Measurements from ENCODE around the gene PRR27.

PRR27 gene

GRCh38 chr4:70153937-70154336 lies at the start of gene PRR27:
Gene PRR27 (plus strand): TSS chr4:70154237. CDS start chr4:70154376, 139 bp downstream.
- no peak for DNase-seq (ENCODE audit: low read depth in 1 of 2, low spot score in 1 of 2)

GRCh38 chr4:70110917-70111316 lies 43.1 kb upstream of the PRR27 start:
- no peak for DNase-seq (ENCODE audit: low read depth in 1 of 2, low spot score in 1 of 2)

GRCh38 chr4:70113656-70114055 lies 40.4 kb upstream of the PRR27 start:
- DNase-seq (ENCODE audit: low read depth in 1 of 2, low spot score in 1 of 2) = no peak

GRCh38 chr4:70114096-70114495 lies 39.9 kb upstream of the PRR27 start:
- no peak for DNase-seq (ENCODE audit: low read depth in 1 of 2, low spot score in 1 of 2)

- DNase-seq (ENCODE audit: low read depth in 1 of 2, low spot score in 1 of 2) = no peak
Observed at GRCh38 chr4:70120323-70120722, 33.7 kb upstream of the PRR27 start.

GRCh38 chr4:70133473-70133872 lies 20.6 kb upstream of the PRR27 start:
- DNase-seq (ENCODE audit: low read depth in 1 of 2, low spot score in 1 of 2) = no peak

GRCh38 chr4:70138751-70139150 lies 15.3 kb upstream of the PRR27 start:
- no peak for DNase-seq (ENCODE audit: low read depth in 1 of 2, low spot score in 1 of 2)

- DNase-seq (ENCODE audit: low read depth in 1 of 2, low spot score in 1 of 2) = no peak
Observed at GRCh38 chr4:70151271-70151670, 2.8 kb upstream of the PRR27 start.

GRCh38 chr4:70152088-70152487 lies 1.9 kb upstream of the PRR27 start:
- DNase-seq (ENCODE audit: low read depth in 1 of 2, low spot score in 1 of 2) = no peak

- no peak for DNase-seq (ENCODE audit: low read depth in 1 of 2, low spot score in 1 of 2)
Observed at GRCh38 chr4:70158576-70158975, 4.5 kb downstream of the PRR27 start.

GRCh38 chr4:70177090-70177489 lies 23.1 kb downstream of the PRR27 start:
- no peak for DNase-seq (ENCODE audit: low read depth in 1 of 2, low spot score in 1 of 2)

- DNase-seq (ENCODE audit: low read depth in 1 of 2, low spot score in 1 of 2) = no peak
Observed at GRCh38 chr4:70178075-70178660, 24.1 kb downstream of the PRR27 start.

GRCh38 chr4:70179811-70180210 lies 25.8 kb downstream of the PRR27 start:
- no peak for DNase-seq (ENCODE audit: low read depth in 1 of 2, low spot score in 1 of 2)

- no peak for DNase-seq (ENCODE audit: low read depth in 1 of 2, low spot score in 1 of 2)
Observed at GRCh38 chr4:70181864-70182263, 27.8 kb downstream of the PRR27 start.

GRCh38 chr4:70182517-70183167 lies 28.6 kb downstream of the PRR27 start:
- DNase-seq (ENCODE audit: low read depth in 1 of 2, low spot score in 1 of 2) = no peak

GRCh38 chr4:70183168-70183939 lies 29.3 kb downstream of the PRR27 start:
- DNase-seq (ENCODE audit: low read depth in 1 of 2, low spot score in 1 of 2) = peak in 1 of 2 donors; percentile 1

GRCh38 chr4:70183940-70184246 lies 29.9 kb downstream of the PRR27 start:
- no peak for DNase-seq (ENCODE audit: low read depth in 1 of 2, low spot score in 1 of 2)

GRCh38 chr4:70187216-70187615 lies 33.2 kb downstream of the PRR27 start:
- no peak for DNase-seq (ENCODE audit: low read depth in 1 of 2, low spot score in 1 of 2)

- DNase-seq (ENCODE audit: low read depth in 1 of 2, low spot score in 1 of 2) = no peak
Observed at GRCh38 chr4:70190579-70190978, 36.5 kb downstream of the PRR27 start.

GRCh38 chr4:70191647-70192046 lies 37.6 kb downstream of the PRR27 start:
- DNase-seq (ENCODE audit: low read depth in 1 of 2, low spot score in 1 of 2) = no peak

- no peak for DNase-seq (ENCODE audit: low read depth in 1 of 2, low spot score in 1 of 2)
Observed at GRCh38 chr4:70192895-70193294, 38.9 kb downstream of the PRR27 start.

GRCh38 chr4:70195425-70195824 lies 41.4 kb downstream of the PRR27 start, which contains the start of gene ODAM:
Gene ODAM (plus strand): TSS chr4:70195725. CDS start chr4:70196544, 819 bp downstream.
- DNase-seq (ENCODE audit: low read depth in 1 of 2, low spot score in 1 of 2) = no peak

Measured in activated CD4-positive, alpha-beta T cell treated with anti-CD3 and anti-CD28 coated beads, Interleukin-2, amount 50 U/mL, for 24 hours (primary cell).